Measurements from ENCODE around the gene PUS7. TPM values are rescaled to one million over a fixed set of nuclear protein-coding genes. Genes with fewer than 3 reads are reported as not detected.
A peak's percentile ranks its signal among the peaks of the same experiment; 100 is the strongest.

Gene PUS7, protein sequence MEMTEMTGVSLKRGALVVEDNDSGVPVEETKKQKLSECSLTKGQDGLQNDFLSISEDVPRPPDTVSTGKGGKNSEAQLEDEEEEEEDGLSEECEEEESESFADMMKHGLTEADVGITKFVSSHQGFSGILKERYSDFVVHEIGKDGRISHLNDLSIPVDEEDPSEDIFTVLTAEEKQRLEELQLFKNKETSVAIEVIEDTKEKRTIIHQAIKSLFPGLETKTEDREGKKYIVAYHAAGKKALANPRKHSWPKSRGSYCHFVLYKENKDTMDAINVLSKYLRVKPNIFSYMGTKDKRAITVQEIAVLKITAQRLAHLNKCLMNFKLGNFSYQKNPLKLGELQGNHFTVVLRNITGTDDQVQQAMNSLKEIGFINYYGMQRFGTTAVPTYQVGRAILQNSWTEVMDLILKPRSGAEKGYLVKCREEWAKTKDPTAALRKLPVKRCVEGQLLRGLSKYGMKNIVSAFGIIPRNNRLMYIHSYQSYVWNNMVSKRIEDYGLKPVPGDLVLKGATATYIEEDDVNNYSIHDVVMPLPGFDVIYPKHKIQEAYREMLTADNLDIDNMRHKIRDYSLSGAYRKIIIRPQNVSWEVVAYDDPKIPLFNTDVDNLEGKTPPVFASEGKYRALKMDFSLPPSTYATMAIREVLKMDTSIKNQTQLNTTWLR
- total RNA-seq (10 to 100 TPM in 1 of 2 donors, 1 to 10 TPM in 1; 5.5 to 17.2 TPM), polyA plus RNA-seq (1 to 10 TPM; 3.4 to 4.5 TPM)

DNA sequence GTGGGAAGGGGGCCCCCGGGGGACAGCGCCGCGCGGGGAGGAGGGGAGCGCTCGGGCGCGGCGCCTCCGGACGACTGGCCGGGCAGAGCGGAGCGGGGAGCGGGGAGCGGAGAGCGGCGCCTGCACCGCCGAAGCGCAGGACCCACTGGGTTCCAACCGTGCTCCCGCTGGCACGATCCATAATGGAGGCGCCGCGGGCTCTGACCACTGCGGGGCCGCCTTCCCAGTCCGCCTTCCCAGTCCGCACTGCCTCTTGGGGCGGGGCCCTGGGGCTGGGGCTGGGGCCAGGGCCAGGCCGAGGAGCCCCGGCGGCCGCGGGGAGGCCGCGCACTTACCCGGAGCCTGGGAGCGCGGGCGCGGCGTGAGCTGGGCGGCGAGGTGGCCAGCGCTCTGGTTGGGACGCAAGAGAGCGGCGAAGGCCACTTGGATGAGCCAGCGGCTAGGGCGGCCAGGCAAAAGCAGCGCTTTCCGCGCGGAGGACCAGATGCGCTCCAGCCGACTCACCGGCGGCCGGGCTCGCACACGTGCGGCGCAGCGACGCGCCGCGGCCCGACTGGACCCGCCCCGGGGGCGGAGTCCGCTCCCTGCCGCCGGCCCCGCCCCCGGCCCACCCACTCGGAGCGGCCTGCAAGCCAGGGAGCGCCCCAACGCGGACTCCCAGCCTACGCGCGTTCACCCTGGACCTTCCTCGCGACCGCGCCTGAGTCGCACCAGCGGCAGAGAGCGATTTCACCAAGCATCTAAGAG lies at the start of gene PUS7:
Gene PUS7, minus strand, starts transcription at position 555 of the 747 bp plus-strand sequence. CDS start 13,759 bp downstream, outside the sequence.
- DNase-seq (ENCODE audit: low spot score): peak; percentile 89
- peak; percentile 56 for TF ChIP-seq SP1 (IDR thresholded peaks at IDR 0.05)
- TF ChIP-seq RXRA (IDR thresholded peaks at IDR 0.05): no peak
- TF ChIP-seq EGR1 (IDR thresholded peaks at IDR 0.05; ENCODE audit: low read depth in 2 of 2): no peak
- peak; percentile 21 for TF ChIP-seq TAF1 (conservative IDR thresholded peaks at IDR 0.05)
- TF ChIP-seq, protein P1, sequence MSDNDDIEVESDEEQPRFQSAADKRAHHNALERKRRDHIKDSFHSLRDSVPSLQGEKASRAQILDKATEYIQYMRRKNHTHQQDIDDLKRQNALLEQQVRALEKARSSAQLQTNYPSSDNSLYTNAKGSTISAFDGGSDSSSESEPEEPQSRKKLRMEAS (IDR thresholded peaks at IDR 0.05): no peak
- no peak for TF ChIP-seq NR2F2 (IDR thresholded peaks at IDR 0.05)
- TF ChIP-seq, protein P2, sequence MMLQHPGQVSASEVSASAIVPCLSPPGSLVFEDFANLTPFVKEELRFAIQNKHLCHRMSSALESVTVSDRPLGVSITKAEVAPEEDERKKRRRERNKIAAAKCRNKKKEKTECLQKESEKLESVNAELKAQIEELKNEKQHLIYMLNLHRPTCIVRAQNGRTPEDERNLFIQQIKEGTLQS (IDR thresholded peaks at IDR 0.05): no peak
- TF ChIP-seq HNF4A (conservative IDR thresholded peaks at IDR 0.05): peak in 1 of 2 donors; percentile 47
- TF ChIP-seq JUND (IDR thresholded peaks at IDR 0.05): no peak
- no peak for TF ChIP-seq RAD21 (IDR thresholded peaks at IDR 0.05)
- TF ChIP-seq, protein P3, sequence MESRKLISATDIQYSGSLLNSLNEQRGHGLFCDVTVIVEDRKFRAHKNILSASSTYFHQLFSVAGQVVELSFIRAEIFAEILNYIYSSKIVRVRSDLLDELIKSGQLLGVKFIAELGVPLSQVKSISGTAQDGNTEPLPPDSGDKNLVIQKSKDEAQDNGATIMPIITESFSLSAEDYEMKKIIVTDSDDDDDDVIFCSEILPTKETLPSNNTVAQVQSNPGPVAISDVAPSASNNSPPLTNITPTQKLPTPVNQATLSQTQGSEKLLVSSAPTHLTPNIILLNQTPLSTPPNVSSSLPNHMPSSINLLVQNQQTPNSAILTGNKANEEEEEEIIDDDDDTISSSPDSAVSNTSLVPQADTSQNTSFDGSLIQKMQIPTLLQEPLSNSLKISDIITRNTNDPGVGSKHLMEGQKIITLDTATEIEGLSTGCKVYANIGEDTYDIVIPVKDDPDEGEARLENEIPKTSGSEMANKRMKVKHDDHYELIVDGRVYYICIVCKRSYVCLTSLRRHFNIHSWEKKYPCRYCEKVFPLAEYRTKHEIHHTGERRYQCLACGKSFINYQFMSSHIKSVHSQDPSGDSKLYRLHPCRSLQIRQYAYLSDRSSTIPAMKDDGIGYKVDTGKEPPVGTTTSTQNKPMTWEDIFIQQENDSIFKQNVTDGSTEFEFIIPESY (IDR thresholded peaks at IDR 0.05): no peak
- no peak for TF ChIP-seq GABPA (IDR thresholded peaks at IDR 0.05 in 1 of 2, conservative IDR thresholded peaks at IDR 0.05 in 1 of 2)
- TF ChIP-seq YY1 (IDR thresholded peaks at IDR 0.05): peak; percentile 52
- TF ChIP-seq, protein P4, sequence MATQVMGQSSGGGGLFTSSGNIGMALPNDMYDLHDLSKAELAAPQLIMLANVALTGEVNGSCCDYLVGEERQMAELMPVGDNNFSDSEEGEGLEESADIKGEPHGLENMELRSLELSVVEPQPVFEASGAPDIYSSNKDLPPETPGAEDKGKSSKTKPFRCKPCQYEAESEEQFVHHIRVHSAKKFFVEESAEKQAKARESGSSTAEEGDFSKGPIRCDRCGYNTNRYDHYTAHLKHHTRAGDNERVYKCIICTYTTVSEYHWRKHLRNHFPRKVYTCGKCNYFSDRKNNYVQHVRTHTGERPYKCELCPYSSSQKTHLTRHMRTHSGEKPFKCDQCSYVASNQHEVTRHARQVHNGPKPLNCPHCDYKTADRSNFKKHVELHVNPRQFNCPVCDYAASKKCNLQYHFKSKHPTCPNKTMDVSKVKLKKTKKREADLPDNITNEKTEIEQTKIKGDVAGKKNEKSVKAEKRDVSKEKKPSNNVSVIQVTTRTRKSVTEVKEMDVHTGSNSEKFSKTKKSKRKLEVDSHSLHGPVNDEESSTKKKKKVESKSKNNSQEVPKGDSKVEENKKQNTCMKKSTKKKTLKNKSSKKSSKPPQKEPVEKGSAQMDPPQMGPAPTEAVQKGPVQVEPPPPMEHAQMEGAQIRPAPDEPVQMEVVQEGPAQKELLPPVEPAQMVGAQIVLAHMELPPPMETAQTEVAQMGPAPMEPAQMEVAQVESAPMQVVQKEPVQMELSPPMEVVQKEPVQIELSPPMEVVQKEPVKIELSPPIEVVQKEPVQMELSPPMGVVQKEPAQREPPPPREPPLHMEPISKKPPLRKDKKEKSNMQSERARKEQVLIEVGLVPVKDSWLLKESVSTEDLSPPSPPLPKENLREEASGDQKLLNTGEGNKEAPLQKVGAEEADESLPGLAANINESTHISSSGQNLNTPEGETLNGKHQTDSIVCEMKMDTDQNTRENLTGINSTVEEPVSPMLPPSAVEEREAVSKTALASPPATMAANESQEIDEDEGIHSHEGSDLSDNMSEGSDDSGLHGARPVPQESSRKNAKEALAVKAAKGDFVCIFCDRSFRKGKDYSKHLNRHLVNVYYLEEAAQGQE (IDR thresholded peaks at IDR 0.05): no peak
- TF ChIP-seq, protein P5, sequence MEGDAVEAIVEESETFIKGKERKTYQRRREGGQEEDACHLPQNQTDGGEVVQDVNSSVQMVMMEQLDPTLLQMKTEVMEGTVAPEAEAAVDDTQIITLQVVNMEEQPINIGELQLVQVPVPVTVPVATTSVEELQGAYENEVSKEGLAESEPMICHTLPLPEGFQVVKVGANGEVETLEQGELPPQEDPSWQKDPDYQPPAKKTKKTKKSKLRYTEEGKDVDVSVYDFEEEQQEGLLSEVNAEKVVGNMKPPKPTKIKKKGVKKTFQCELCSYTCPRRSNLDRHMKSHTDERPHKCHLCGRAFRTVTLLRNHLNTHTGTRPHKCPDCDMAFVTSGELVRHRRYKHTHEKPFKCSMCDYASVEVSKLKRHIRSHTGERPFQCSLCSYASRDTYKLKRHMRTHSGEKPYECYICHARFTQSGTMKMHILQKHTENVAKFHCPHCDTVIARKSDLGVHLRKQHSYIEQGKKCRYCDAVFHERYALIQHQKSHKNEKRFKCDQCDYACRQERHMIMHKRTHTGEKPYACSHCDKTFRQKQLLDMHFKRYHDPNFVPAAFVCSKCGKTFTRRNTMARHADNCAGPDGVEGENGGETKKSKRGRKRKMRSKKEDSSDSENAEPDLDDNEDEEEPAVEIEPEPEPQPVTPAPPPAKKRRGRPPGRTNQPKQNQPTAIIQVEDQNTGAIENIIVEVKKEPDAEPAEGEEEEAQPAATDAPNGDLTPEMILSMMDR (IDR thresholded peaks at IDR 0.05; ENCODE audit: low read depth, low read length, missing input control): no peak
- no peak for TF ChIP-seq FOXA1 (IDR thresholded peaks at IDR 0.05)
- peak; percentile 29 for TF ChIP-seq HNF4G (IDR thresholded peaks at IDR 0.05)
- no peak for TF ChIP-seq FOXA2 (IDR thresholded peaks at IDR 0.05)
- peak within 1 kb of the TSS; percentile 22 to 63 for H3K9ac ChIP-seq (ENCODE audit: low read depth in 1 of 2, low read length in 2 of 2)
- peaks cover 0 to 2% (median 0%) of the 10 kb centered on the region in 4 donors for H3K36me3 ChIP-seq (ENCODE audit: control insufficient read depth in 4 of 4, insufficient read depth in 3 of 4, low read depth in 1 of 4, low read length in 3 of 4)
- H3K9me3 ChIP-seq (ENCODE audit: control insufficient read depth in 4 of 4, low read length in 3 of 4): no peaks in the 10 kb centered on the region
- H3K27me3 ChIP-seq (ENCODE audit: control insufficient read depth in 4 of 4, insufficient read depth in 4 of 4, low read length in 3 of 4): no peaks in the 10 kb centered on the region
- H3K27ac ChIP-seq (ENCODE audit: low read depth in 1 of 2, low read length in 2 of 2): peak within 1 kb of the TSS; percentile 77 to 92
- H3K4me1 ChIP-seq (ENCODE audit: control insufficient read depth in 4 of 4, insufficient read depth in 4 of 4, low read length in 3 of 4): peaks cover 5 to 10% (median 8%) of the 10 kb centered on the region in 4 donors
- WGBS: under 1% methylated on average over 96 of the region's 96 CpGs
- peak within 1 kb of the TSS; percentile 49 to 92 (median 86) for H3K4me3 ChIP-seq (ENCODE audit: low read depth in 1 of 3, low read length in 3 of 3)

Measured in liver (tissue), 9 donors.